HCT116 (cell line): ENCODE data around the gene DAPK2.

ENCODE experiments used
- EGR1 ChIP-seq: IDR thresholded peaks from 2 replicates; pipeline ENCODE4 v1.6.1; 2012; ENCODE audit warnings: low read depth
- EZH2 ChIP-seq: fragments of 200-600 bp; sonication (generic); IDR thresholded peaks from 2 replicates; pipeline ENCODE4 v1.6.1; 2017; ENCODE audit warnings: antibody characterized with exemption, mixed run types
- EZH2phosphoT487 ChIP-seq: fragments of 200-600 bp; IDR thresholded peaks from 2 replicates; pipeline ENCODE4 v1.6.1; 2018; ENCODE audit warnings: antibody characterized with exemption, borderline replicate concordance
- JUND ChIP-seq: IDR thresholded peaks from 2 replicates; pipeline ENCODE4 v1.6.1; 2012
- POLR2A ChIP-seq: IDR thresholded peaks from 2 replicates; pipeline ENCODE4 v1.7.0; 2011; ENCODE audit warnings: borderline replicate concordance; ENCODE audit not compliant: insufficient read depth, insufficient read length; ENCODE audit errors: extremely low read depth
- RAD21 ChIP-seq: IDR thresholded peaks from 2 replicates; pipeline ENCODE4 v1.6.1; 2012; ENCODE audit warnings: low read depth, mild to moderate bottlenecking
- SIN3A ChIP-seq: IDR thresholded peaks from 2 replicates; pipeline ENCODE4 v1.6.1; 2012; ENCODE audit warnings: low read depth
- SP1 ChIP-seq: IDR thresholded peaks from 2 replicates; pipeline ENCODE4 v1.6.1; 2012; ENCODE audit warnings: low read depth
- YY1 ChIP-seq: IDR thresholded peaks from 2 replicates; pipeline ENCODE4 v1.6.1; 2011; ENCODE audit warnings: low read length, low read depth, moderate library complexity, mild to moderate bottlenecking; ENCODE audit not compliant: insufficient replicate concordance; ENCODE audit errors: extremely low read depth
- TF ChIP-seq, protein P1 (sequence below), 3 experiments: fragments of 200-600 bp in 1 of 3; sonication (generic) in 1 of 3; IDR thresholded peaks in 2 of 3; conservative IDR thresholded peaks in 1 of 3; 2 replicates each; pipeline ENCODE4 v1.5.1; 2012 to 2017; ENCODE audit warnings: low read depth in 2 of 3, low read length in 2 of 3, antibody characterized with exemption in 1 of 3, borderline replicate concordance in 1 of 3, control low read depth in 1 of 3, mild to moderate bottlenecking in 1 of 3, mixed read lengths in 1 of 3, mixed run types in 1 of 3, moderate library complexity in 1 of 3; ENCODE audit not compliant: insufficient read depth in 1 of 3
- TF ChIP-seq, protein P2 (sequence below): IDR thresholded peaks from 2 replicates; pipeline ENCODE4 v1.6.1; 2012
- TF ChIP-seq, protein P3 (sequence below): IDR thresholded peaks from 2 replicates; pipeline ENCODE4 v1.6.1; 2012; ENCODE audit warnings: low read depth

DNA sequence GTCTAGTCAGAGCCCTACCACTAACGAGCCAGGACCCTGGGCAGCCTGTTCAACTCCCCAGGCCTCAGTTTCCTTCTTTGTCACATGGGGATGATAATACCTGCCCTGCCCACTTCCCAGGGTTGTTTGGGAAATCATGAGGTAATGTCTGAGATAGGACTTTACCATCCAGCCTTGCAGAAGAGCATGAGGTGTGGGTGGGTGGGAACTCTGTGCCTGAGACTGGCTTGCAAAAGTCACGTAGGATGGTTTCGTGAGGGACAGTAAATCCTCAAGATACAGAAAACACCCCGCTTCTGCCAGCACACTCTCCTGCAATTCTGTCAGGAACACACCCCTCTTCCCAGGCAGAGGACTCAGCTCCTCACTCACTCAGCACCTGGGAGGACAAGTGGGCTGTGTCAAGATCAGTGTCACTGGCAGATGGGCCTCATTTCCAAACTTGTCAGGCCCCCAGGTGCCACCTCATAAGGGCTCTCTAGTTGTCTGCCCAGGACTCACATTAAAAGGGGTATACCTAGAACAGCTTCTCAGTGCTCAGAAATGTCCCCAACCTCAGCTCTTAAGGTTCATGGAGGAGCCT, 58.4 kb downstream of the DAPK2 start:
- TF ChIP-seq, protein P1, sequence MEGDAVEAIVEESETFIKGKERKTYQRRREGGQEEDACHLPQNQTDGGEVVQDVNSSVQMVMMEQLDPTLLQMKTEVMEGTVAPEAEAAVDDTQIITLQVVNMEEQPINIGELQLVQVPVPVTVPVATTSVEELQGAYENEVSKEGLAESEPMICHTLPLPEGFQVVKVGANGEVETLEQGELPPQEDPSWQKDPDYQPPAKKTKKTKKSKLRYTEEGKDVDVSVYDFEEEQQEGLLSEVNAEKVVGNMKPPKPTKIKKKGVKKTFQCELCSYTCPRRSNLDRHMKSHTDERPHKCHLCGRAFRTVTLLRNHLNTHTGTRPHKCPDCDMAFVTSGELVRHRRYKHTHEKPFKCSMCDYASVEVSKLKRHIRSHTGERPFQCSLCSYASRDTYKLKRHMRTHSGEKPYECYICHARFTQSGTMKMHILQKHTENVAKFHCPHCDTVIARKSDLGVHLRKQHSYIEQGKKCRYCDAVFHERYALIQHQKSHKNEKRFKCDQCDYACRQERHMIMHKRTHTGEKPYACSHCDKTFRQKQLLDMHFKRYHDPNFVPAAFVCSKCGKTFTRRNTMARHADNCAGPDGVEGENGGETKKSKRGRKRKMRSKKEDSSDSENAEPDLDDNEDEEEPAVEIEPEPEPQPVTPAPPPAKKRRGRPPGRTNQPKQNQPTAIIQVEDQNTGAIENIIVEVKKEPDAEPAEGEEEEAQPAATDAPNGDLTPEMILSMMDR (IDR thresholded peaks at IDR 0.05 in 2 of 3, conservative IDR thresholded peaks at IDR 0.05 in 1 of 3; ENCODE audit: borderline replicate concordance in 1 of 3, insufficient read depth in 1 of 3, low read depth in 2 of 3, low read length in 2 of 3): no peak
- TF ChIP-seq SIN3A (no peak), JUND (no peak), EZH2phosphoT487 (no peak), EZH2 (no peak), SP1 (no peak), POLR2A (no peak), EGR1 (no peak), YY1 (no peak), RAD21 (no peak)
- TF ChIP-seq, protein P2, sequence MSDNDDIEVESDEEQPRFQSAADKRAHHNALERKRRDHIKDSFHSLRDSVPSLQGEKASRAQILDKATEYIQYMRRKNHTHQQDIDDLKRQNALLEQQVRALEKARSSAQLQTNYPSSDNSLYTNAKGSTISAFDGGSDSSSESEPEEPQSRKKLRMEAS: no peak
- TF ChIP-seq, protein P3, sequence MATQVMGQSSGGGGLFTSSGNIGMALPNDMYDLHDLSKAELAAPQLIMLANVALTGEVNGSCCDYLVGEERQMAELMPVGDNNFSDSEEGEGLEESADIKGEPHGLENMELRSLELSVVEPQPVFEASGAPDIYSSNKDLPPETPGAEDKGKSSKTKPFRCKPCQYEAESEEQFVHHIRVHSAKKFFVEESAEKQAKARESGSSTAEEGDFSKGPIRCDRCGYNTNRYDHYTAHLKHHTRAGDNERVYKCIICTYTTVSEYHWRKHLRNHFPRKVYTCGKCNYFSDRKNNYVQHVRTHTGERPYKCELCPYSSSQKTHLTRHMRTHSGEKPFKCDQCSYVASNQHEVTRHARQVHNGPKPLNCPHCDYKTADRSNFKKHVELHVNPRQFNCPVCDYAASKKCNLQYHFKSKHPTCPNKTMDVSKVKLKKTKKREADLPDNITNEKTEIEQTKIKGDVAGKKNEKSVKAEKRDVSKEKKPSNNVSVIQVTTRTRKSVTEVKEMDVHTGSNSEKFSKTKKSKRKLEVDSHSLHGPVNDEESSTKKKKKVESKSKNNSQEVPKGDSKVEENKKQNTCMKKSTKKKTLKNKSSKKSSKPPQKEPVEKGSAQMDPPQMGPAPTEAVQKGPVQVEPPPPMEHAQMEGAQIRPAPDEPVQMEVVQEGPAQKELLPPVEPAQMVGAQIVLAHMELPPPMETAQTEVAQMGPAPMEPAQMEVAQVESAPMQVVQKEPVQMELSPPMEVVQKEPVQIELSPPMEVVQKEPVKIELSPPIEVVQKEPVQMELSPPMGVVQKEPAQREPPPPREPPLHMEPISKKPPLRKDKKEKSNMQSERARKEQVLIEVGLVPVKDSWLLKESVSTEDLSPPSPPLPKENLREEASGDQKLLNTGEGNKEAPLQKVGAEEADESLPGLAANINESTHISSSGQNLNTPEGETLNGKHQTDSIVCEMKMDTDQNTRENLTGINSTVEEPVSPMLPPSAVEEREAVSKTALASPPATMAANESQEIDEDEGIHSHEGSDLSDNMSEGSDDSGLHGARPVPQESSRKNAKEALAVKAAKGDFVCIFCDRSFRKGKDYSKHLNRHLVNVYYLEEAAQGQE: no peak
